K562 (cell line): Measurements from ENCODE around the gene PINK1. TPM values are rescaled to one million over a fixed set of nuclear protein-coding genes. Genes with fewer than 3 reads are reported as not detected.

Experiments
- ATAC-seq: fragments of 200-7000 bp; cut with Tn5 transposase; 3 replicates; pipeline ENCODE4 v1.9.1; 2020; ENCODE audit warnings: moderate library complexity
- BruUV-seq: library from RNA; stranded (reverse); fragments of 400-500 nt; replicated peaks from 2 replicates; lab custom pipeline; 2021; lab: Mats Ljungman, UMichigan
- CTCF ChIA-PET: fragments of 300-600 bp; formaldehyde crosslinking; extraction: SDS; loops from one replicate; lab custom pipeline; 2021; ENCODE audit warnings: low intra/inter-chr PET ratio; lab: Yijun Ruan, JAX
- POLR2A ChIA-PET: fragments of 300-600, 350-650 bp; sonication (Branson Sonifier 250); formaldehyde crosslinking; extraction: SDS; loops from one replicate; lab custom pipeline; 2021; ENCODE audit warnings: antibody characterized with exemption, inconsistent platforms; lab: Yijun Ruan, JAX
- DNase-seq, 4 experiments: peaks; one replicate each; pipeline versions ENCODE4 v3.0.0 to v3.0.0-alpha.2; 2011 to 2018; ENCODE audit warnings: low spot score in 3 of 4, mixed read lengths in 3 of 4; ENCODE audit errors: extremely low read depth in 1 of 4
- FAIRE-seq: peaks from 2 replicates; lab custom pipeline; 2011; peaks lifted over from hg19 to GRCh38; lab: Jason Lieb, UNC
- H2AFZ ChIP-seq: 2 replicates; pipeline ENCODE4 v1.6.0; 2011; ENCODE audit warnings: low read depth, low read length, control low read depth, inconsistent platforms
- H3K27ac ChIP-seq: fragments of 200-600 bp; 3 replicates; pipeline ENCODE4 v1.8.0; 2011; ENCODE audit warnings: low read depth, mild to moderate bottlenecking, control low read depth, inconsistent platforms, low read length, moderate library complexity, mixed read lengths; ENCODE audit errors: extremely low read depth
- H3K27me3 ChIP-seq, 2 experiments: fragments of 300-600 bp in 1 of 2; 2 replicates in 1 of 2; 3 replicates in 1 of 2; pipeline versions ENCODE4 v1.6.0 to v1.8.0; 2011; ENCODE audit warnings: inconsistent platforms in 2 of 2, low read length in 2 of 2, mild to moderate bottlenecking in 1 of 2, mixed read lengths in 1 of 2, moderate library complexity in 1 of 2; ENCODE audit not compliant: control insufficient read depth in 2 of 2, insufficient read depth in 2 of 2
- H3K36me3 ChIP-seq: fragments of 300-600 bp; 3 replicates; pipeline ENCODE4 v1.8.0; 2011; ENCODE audit warnings: mild to moderate bottlenecking, low read length, inconsistent platforms; ENCODE audit not compliant: control insufficient read depth, insufficient read depth
- H3K4me1 ChIP-seq, 2 experiments: fragments of 200-600 bp in 1 of 2; replicated peaks in 1 of 2; 2 replicates in 1 of 2; 3 replicates in 1 of 2; pipeline versions ENCODE4 v1.5.1 to v1.8.0; 2011; ENCODE audit warnings: inconsistent platforms in 2 of 2, low read length in 2 of 2, mild to moderate bottlenecking in 1 of 2, mixed read lengths in 1 of 2, moderate library complexity in 1 of 2; ENCODE audit not compliant: control insufficient read depth in 2 of 2, insufficient read depth in 2 of 2
- H3K4me2 ChIP-seq: 2 replicates; pipeline ENCODE4 v1.6.1; 2011; ENCODE audit warnings: low read length, control low read depth, inconsistent platforms, mixed read lengths; ENCODE audit not compliant: insufficient read depth
- H3K4me3 ChIP-seq: fragments of 200-600 bp; sonication (generic), shearing (Covaris generic); 2 replicates; pipeline ENCODE4 v1.5.1; 2016; ENCODE audit warnings: control low read depth, inconsistent platforms
- H3K79me2 ChIP-seq: fragments of 200-600 bp; 3 replicates; pipeline ENCODE4 v1.8.0; 2011; ENCODE audit warnings: low read length, inconsistent platforms; ENCODE audit not compliant: control insufficient read depth, insufficient read depth
- H3K9ac ChIP-seq, 2 experiments: 2 replicates each; pipeline versions ENCODE4 v1.6.0 to v1.6.1; 2011; ENCODE audit warnings: low read depth in 2 of 2, low read length in 2 of 2, control low read depth in 1 of 2, inconsistent platforms in 1 of 2, mild to moderate bottlenecking in 1 of 2, mixed read lengths in 1 of 2; ENCODE audit not compliant: insufficient read depth in 1 of 2
- H3K9me1 ChIP-seq: one replicate; pipeline ENCODE4 v1.6.0; 2011; ENCODE audit warnings: inconsistent platforms, mild to moderate bottlenecking, low read length, moderate library complexity; ENCODE audit not compliant: control insufficient read depth, insufficient read depth
- H3K9me3 ChIP-seq: replicated peaks from 2 replicates; pipeline ENCODE4 v1.5.1; 2011; ENCODE audit warnings: low read depth, low read length, inconsistent platforms; ENCODE audit not compliant: control insufficient read depth, insufficient read depth
- H4K20me1 ChIP-seq: replicated peaks from 2 replicates; pipeline ENCODE4 v1.6.1; 2011; ENCODE audit warnings: low read length, inconsistent platforms, mixed read lengths; ENCODE audit not compliant: control insufficient read depth, insufficient read depth
- AFF1 ChIP-seq, 2 experiments: fragments of 450-650 bp; IDR thresholded peaks; 2 replicates each; pipeline ENCODE4 v1.6.1; 2018; ENCODE audit warnings: mild to moderate bottlenecking in 2 of 2, low read depth in 1 of 2; ENCODE audit not compliant: partially characterized antibody in 2 of 2
- E2F3 ChIP-seq: fragments of 250-450 bp; sonication (Bioruptor Pico); IDR thresholded peaks from 2 replicates; pipeline ENCODE4 v1.4.0; 2020; ENCODE audit warnings: mild to moderate bottlenecking
- TBL1XR1 ChIP-seq, 2 experiments: IDR thresholded peaks; 2 replicates each; pipeline ENCODE4 v1.6.1; 2012; ENCODE audit warnings: improper control_type of control experiment in 2 of 2, low read length in 2 of 2, mild to moderate bottlenecking in 1 of 2
- ZBTB40 ChIP-seq, 2 experiments: fragments of 450-650 bp in 1 of 2; sonication (generic) in 1 of 2; formaldehyde crosslinking in 1 of 2; IDR thresholded peaks; 2 replicates each; pipeline versions ENCODE4 v1.7.1 to v1.9.0; 2016 to 2022; ENCODE audit warnings: inconsistent platforms in 1 of 2, mild to moderate bottlenecking in 1 of 2, missing genetic modification reagents in 1 of 2
- ZNF347 ChIP-seq: fragments of 450-650 bp; formaldehyde crosslinking; IDR thresholded peaks from 2 replicates; pipeline ENCODE4 v1.4.0; 2020; ENCODE audit warnings: low read depth, mild to moderate bottlenecking, moderate library complexity
- WGBS: fragments of 100-300 bp; shearing (Covaris generic); methylation state at CpG from one replicate; pipeline ENCODE4 v1.1.6; 2016; ENCODE audit warnings: low coverage, mixed read lengths; ENCODE audit not compliant: insufficient coverage; ENCODE audit errors: missing lambda C conversion rate; 5-methylcytosine and 5-hydroxymethylcytosine counted together
- in situ Hi-C: fragments of 300-500 bp; cut with MboI; formaldehyde crosslinking; loops from 4 replicates; pipeline ENCODE4 v1.15.0; 2018; ENCODE audit warnings: inconsistent platforms, mixed read lengths
- intact Hi-C: fragments of 100-400 bp; cut with micrococcal nuclease; formaldehyde crosslinking; loops from 2 replicates; pipeline ENCODE4 v1.14.2; 2022
- polyA plus RNA-seq, 8 experiments: library from polyadenylated mRNA; depleted of rRNA in 4 of 8; stranded (reverse) in 5 of 8; unstranded in 3 of 8; fragments of >200 nt; fragmentation: Nextera tagmentation in 2 of 8; fragmentation: Illumina TruSeq in 1 of 8; extraction: Ambion mirVana in 2 of 8; extraction: Trizol in 1 of 8; gene quantifications; 2 replicates each; pipeline versions ENCODE4 v1.2.1 to v1.2.3, GENCODE V29; 2011 to 2014; ENCODE audit warnings: inconsistent platforms in 1 of 8, missing spikeins in 1 of 8
- total RNA-seq, 7 experiments: library from RNA; depleted of rRNA in 6 of 7; stranded (reverse); fragments of >200 nt in 6 of 7; fragmentation: Illumina TruSeq in 2 of 7; extraction: Trizol in 2 of 7; gene quantifications; 2 replicates each; pipeline versions ENCODE4 v1.2.1 to v1.2.3, GENCODE V29; 2011 to 2021; ENCODE audit warnings: low replicate concordance in 1 of 7

Gene PINK1
- total and polyA plus RNA-seq, 9 of the 15 experiments (the other 6 are each of a cell fraction or from before 2014, with no cell fraction given), result 1.5 to 11.3 (median 6.8) TPM

- no peaks in the 10 kb centered on the region for H3K36me3 ChIP-seq
- FAIRE-seq (no peak), ATAC-seq (no peak), DNase-seq (no peak)
- H3K27ac ChIP-seq, result no peak overlapping the region
- ChIA-PET POLR2A (interaction anchor here (0.6 to 1.2 kb wide), 3 partner anchors 30 to 81 kb away, joined by 3 to 4 read pairs (median 3); no protein-coding TSS in a partner anchor), CTCF (no interaction called here)
- no peak overlapping the region for H3K4me2 ChIP-seq
- no peak overlapping the region for H2AFZ ChIP-seq
- in situ Hi-C loops, result no loop called here
- peaks cover 0 to 11% of the 10 kb centered on the region in 2 experiments; a peak in 2 of 5 replicates for H3K4me1 ChIP-seq
- no peak overlapping the region for H3K4me3 ChIP-seq
- TF ChIP-seq E2F3 (CRISPR knock-in tag) (no peak), AFF1 (IDR thresholded peaks at IDR 0.05; ENCODE audit: low read depth in 1 of 2, partially characterized antibody in 2 of 2) (no peak), ZNF347 (CRISPR knock-in tag) (no peak), TBL1XR1 (IDR thresholded peaks at IDR 0.05; ENCODE audit: low read length in 2 of 2) (no peak), ZBTB40 (IDR thresholded peaks at IDR 0.05) (peak; percentile 93), ZBTB40 (CRISPR knock-in tag; IDR thresholded peaks at IDR 0.05) (peak; percentile 76)
- H3K79me2 ChIP-seq, result no peaks in the 10 kb centered on the region
- H4K20me1 ChIP-seq, result no peaks in the 10 kb centered on the region
- BruUV-seq, result no TSS peak
- intact Hi-C loops, result no loop called here
- 33% methylated on average over 1 of the region's 1 CpG for WGBS
- peaks cover 10 to 16% of the 10 kb centered on the region in 2 experiments; a peak in 4 of 5 replicates for H3K27me3 ChIP-seq
- H3K9me3 ChIP-seq, result no peaks in the 10 kb centered on the region
- H3K9ac ChIP-seq, result no peak overlapping the region
- H3K9me1 ChIP-seq, result no peaks in the 10 kb centered on the region
Measured at GRCh38 chr1:20668581-20668980, 35.3 kb downstream of the PINK1 start.
